A673 (cell line): Measurements from ENCODE around the gene EPC1.

Experiments used
- CTCF ChIP-seq: fragments of 300-800, 200-600 bp; sonication (generic); conservative IDR thresholded peaks from 2 replicates; pipeline ENCODE4 v1.5.1; 2017; ENCODE audit warnings: low read depth, mild to moderate bottlenecking, antibody characterized with exemption, low read length, moderate library complexity, mixed read lengths
- EZH2 ChIP-seq: fragments of 200-600 bp; sonication (generic); IDR thresholded peaks from 2 replicates; pipeline ENCODE4 v1.6.1; 2017; ENCODE audit warnings: borderline replicate concordance, low read depth, mild to moderate bottlenecking, mixed read lengths, antibody characterized with exemption, low read length; ENCODE audit not compliant: poor library complexity, severe bottlenecking

- TF ChIP-seq CTCF (no peak), EZH2 (no peak)
These were observed 53.4 kb downstream of the EPC1 start for GRCh38 chr10:32293581-32293980.
